KG1 (cell line): ENCODE measurements around the gene UGT1A5.
"Not testable (repeated sequence)": the region's sequence is repeated elsewhere in the genome, so short reads cannot be mapped to it uniquely, and the experiment has no call there.

ENCODE experiments used
- DNase-seq: peaks from one replicate; lab custom pipeline; 2025; lab: John Stamatoyannopoulos, UW

The UGT1A5 gene

GRCh38 chr2:233693963-233694362 is 18.7 kb upstream of the UGT1A5 start:
- DNase-seq, result no peak

DNA sequence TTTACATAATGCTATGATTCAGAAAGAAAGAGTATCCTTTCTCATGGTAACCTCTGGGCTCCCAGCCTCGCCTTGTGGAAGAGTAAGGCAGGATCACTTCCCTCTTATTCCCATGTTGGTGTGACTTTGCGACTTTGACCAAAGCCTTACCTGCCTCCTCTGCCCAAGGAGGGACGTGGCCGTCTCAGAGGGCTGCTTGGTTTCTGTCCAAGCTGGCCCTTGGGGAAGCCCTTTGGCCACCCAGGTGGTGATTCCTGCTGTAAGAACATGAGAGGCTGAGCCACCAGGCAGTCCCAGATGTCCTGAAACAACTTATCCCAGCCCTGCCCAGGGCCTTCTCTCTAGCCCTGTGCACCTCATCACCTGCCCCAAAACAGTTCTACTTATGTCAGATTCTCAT is 14.0 kb upstream of the UGT1A5 start:
- no peak for DNase-seq

- DNase-seq, result no peak
Measured at GRCh38 chr2:233699424-233700027, 13.2 kb upstream of the UGT1A5 start.

GRCh38 chr2:233700028-233700635 is 12.6 kb upstream of the UGT1A5 start:
- DNase-seq, result no peak

GRCh38 chr2:233700842-233701241 is 11.9 kb upstream of the UGT1A5 start:
- DNase-seq, result not testable (repeated sequence)

DNA sequence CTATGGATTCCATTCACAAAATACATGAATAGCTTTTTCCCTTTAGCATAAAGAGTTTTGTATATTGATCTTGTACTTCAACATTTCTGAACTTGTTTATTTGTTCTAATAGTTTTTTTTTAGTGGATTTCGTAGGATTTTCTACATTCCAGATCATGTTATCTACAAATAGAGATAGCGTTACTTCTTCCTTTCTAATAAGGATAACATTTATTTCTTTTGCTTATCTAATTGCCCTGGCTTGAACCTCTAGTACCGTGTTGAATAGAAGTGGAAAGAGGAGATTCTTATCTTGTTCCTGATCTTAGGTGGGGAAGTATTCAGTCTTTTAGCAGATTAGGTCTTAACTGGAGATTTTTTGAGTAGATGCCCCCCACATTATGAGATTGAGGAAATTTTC is 10.5 kb upstream of the UGT1A5 start:
- DNase-seq, result no peak

DNA sequence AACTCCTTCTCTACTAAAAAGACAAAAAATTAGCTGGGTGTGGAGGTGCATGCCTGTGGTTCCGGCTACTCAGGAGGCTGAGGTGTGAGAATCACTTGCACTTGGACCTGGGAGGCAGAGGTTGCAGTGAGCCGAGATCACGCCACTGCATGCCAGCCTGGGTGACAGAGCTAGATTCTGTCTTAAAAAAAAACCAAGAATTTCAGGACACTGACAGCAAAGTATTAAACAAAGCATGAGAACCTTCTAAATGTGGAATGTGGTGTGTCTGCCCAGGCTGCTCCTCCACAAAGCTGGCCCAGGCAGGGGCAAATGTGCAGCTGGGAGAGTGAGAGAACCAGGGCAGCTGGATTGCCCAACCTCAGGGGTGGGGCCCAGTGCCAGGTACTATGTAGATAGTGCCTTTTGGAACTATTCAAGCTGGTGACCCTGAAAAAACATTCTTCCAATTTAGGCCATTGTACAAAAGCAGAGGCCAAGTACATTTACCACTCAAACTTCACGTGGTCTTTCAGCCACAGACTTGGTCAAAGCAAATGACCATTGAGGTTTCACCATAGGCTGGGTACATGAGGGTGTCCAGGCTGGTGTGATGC is 6.7 kb upstream of the UGT1A5 start:
- no peak for DNase-seq

GRCh38 chr2:233706720-233707119 is 6.0 kb upstream of the UGT1A5 start:
- no peak for DNase-seq

GRCh38 chr2:233707940-233708644 is 4.6 kb upstream of the UGT1A5 start:
- DNase-seq, result no peak

- DNase-seq, result no peak
Measured at GRCh38 chr2:233708942-233709341, 3.8 kb upstream of the UGT1A5 start.

GRCh38 chr2:233711312-233712008 is 1.2 kb upstream of the UGT1A5 start:
- DNase-seq, result peak; percentile 33

DNA sequence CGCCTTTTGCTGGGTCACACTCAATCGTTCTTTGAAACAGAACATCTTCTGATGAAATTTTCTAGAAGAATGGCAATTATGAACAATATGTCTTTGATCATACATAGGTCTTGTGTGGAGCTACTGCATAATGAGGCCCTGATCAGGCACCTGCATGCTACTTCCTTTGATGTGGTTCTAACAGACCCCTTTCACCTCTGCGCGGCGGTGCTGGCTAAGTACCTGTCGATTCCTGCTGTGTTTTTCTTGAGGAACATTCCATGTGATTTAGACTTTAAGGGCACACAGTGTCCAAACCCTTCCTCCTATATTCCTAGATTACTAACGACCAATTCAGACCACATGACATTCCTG is 532 bp downstream of the UGT1A5 start:
- DNase-seq, result no peak

DNA sequence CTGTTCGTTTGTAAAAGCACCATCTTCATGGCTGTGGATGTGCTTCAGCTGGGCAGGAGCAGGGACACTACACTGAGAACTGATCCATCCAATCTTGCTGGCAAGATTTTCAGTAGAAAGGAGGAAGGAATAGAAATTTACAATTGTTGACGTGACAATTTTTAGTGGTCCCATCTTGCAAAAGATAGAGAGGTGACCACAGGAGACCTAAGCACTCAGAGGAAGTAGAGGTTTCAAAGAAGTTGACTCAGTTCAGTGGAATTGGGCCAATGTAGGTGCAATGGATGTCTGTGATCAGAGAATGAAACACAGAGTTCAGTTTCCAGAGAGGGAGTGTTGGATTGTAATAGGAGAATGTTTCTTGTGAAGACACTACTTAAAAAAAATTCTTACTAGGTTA is 1.4 kb downstream of the UGT1A5 start:
- DNase-seq, result peak; percentile 6

- DNase-seq, result no peak
Measured at GRCh38 chr2:233718552-233718951, 5.8 kb downstream of the UGT1A5 start, which contains the start of gene UGT1A4. Gene UGT1A4 (plus strand): TSS chr2:233718736. CDS start chr2:233718821, 85 bp downstream.

DNA sequence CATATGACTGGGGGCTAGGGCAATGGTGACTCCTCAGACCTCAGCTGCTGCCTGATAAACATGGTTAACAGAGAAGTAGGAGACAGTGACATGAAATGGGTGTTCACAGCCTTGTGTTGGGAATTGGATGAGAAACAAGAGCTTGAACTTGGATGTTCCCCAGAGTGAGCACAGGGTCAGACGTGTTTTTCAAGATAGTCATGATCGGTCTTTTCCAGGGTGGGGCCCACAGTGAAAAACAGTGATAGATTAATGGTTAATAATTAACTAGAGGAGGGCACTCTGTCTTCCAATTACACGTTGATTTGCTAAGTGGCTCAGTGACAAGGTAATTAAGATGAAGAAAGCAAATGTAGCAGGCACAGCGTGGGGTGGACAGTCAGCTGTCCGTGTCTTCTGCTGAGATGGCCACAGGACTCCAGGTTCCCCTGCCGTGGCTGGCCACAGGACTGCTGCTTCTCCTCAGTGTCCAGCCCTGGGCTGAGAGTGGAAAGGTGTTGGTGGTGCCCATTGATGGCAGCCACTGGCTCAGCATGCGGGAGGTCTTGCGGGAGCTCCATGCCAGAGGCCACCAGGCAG is 16.1 kb downstream of the UGT1A5 start, which contains the start of gene UGT1A3:
Gene UGT1A3 (plus strand): TSS at position 320 of the 579 bp plus-strand sequence. CDS start 85 bp downstream, at position 405.
- no peak for DNase-seq

DNA sequence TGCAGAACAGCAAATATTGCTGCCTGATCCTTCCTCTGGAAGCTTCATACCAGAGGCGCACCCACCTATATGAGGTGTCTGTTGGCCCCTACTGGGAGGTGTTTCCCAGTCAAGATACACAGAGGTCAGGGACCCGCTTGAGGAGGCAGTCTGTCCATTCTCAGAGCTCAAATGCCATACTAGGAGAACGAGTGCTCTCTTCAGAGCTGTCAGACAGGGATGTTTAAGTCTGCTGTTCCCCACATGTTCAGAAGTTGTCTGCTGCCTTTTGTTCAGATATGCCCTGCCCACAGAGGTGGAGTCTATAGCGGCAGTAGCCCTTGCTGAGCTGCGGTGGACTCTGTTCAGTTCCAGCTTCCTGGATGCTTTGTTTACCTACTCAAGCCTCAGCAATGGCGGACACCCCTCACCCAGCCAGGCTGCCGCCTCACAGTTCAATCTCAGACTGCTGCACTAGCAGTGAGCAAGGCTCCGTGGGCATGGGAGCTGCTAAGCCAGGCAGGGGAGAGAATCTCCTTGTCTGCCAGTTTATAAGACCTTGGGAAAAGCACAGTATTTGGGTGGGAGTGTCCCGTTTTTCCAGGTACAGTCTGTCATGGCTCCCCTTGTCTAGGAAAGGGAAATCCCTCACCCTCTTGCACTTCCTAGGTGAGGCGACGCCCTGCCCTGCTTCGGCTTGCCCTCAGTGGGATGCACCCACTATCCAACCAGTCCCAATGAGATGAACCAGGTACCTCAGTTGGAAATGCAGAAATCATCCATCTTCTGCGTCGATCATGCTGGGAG is 24.4 kb downstream of the UGT1A5 start:
- DNase-seq, result not testable (repeated sequence)

GRCh38 chr2:233740870-233741269 is 28.2 kb downstream of the UGT1A5 start:
- no peak for DNase-seq

GRCh38 chr2:233743464-233744259 is 31.0 kb downstream of the UGT1A5 start:
- DNase-seq, result no peak

DNA sequence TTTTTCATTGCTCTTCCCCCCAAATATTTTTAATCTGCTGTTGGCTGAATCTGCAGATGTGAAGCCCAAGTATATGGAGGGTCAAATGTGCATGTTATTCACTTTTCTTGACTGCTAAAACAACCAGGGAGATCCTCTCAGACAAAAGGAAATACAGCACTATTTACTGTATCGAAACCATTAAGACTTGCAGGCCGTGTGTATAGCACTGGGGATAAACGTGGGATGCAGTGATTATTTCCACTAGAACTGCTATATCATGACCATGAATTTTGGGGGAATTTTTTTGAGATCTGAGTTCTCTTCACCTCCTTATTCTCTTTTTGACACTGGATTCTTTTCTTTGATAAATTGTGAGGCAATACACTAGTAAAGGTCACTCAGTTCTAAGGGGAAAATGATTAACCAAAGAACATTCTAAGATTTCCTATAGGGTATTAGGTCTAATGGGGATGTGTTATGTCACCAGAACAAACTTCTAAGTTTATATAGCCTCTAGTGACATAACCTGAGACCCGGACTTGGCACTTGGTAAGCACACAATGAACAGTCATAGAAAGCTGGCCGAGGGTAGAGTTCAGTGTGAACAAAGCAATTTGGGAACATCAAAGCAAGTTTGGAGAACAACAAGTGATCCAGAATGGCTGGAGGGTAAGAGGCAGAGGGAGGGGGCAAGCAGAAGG is 32.5 kb downstream of the UGT1A5 start:
- no peak for DNase-seq

DNA sequence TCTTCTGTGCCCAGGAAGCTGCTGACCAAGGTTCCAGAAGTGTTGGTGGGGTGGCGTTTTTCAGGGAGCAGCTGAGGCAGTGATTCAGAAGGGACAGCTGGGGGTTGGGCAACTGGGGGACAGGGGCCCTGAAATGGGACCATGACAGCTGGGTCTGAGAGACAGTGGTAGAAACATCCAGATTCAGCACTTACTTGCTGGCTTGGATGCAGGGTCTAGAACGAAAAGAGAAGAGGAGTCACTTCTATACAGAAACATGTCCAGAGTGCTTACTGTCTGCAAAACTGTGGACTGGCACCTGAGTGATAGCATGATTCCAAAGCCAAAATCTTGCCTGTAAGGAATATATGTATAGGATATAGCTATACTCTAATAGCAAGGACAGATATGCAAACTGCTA is 33.1 kb downstream of the UGT1A5 start:
- not testable (repeated sequence) for DNase-seq
